Mononuclear cell (primary cell): ENCODE data around the gene BPIFB4. TPM values are rescaled to one million over a fixed set of nuclear protein-coding genes. Genes with fewer than 3 reads are reported as not detected.

Experiments
- H3K27me3 ChIP-seq: 2 replicates; pipeline ENCODE4 v1.6.0; 2011; ENCODE audit warnings: low read length, control low read depth; ENCODE audit not compliant: insufficient read depth
- H3K4me1 ChIP-seq: 2 replicates; pipeline ENCODE4 v1.5.1; 2011; ENCODE audit warnings: mild to moderate bottlenecking, low read length, control low read depth; ENCODE audit not compliant: insufficient read depth
- H3K4me3 ChIP-seq: 2 replicates; pipeline ENCODE4 v1.5.1; 2011; ENCODE audit warnings: mild to moderate bottlenecking, low read length, moderate library complexity
- H3K9me3 ChIP-seq: 2 replicates; pipeline ENCODE4 v1.5.1; 2011; ENCODE audit warnings: low read depth, mild to moderate bottlenecking, control low read depth, low read length
- total RNA-seq: library from RNA; depleted of rRNA; stranded (reverse); fragments of >200 nt; gene quantifications from one replicate; pipeline ENCODE4 v1.2.3, GENCODE V29; 2012

BPIFB4 gene
- total RNA-seq, 1 donor, result not detected

- H3K9me3 ChIP-seq, result no peaks in the 10 kb centered on the region
- no peaks in the 10 kb centered on the region for H3K27me3 ChIP-seq
- peaks cover 7% of the 10 kb centered on the region for H3K4me1 ChIP-seq
- H3K4me3 ChIP-seq, result no peak overlapping the region
These were observed 9.8 kb upstream of the BPIFB4 start for GRCh38 chr20:33069673-33070072.

- Histone ChIP-seq H3K4me3 (no peak overlapping the region), H3K4me1 (peaks cover 7% of the 10 kb centered on the region), H3K27me3 (no peaks in the 10 kb centered on the region), H3K9me3 (no peaks in the 10 kb centered on the region)
These were observed 9.1 kb upstream of the BPIFB4 start for GRCh38 chr20:33070111-33071053.

GRCh38 chr20:33071198-33071597, 8.2 kb upstream of the BPIFB4 start:
- H3K4me1 ChIP-seq, result peaks cover 7% of the 10 kb centered on the region
- no peaks in the 10 kb centered on the region for H3K9me3 ChIP-seq
- no peaks in the 10 kb centered on the region for H3K27me3 ChIP-seq

GRCh38 chr20:33072362-33072761, 7.1 kb upstream of the BPIFB4 start:
- Histone ChIP-seq H3K4me1 (peaks cover 7% of the 10 kb centered on the region), H3K9me3 (no peaks in the 10 kb centered on the region), H3K27me3 (no peaks in the 10 kb centered on the region), H3K4me3 (no peak overlapping the region)

More at GRCh38 chr20:33071198-33071597, 8.2 kb upstream of the BPIFB4 start:
- H3K4me3 ChIP-seq, result no peak overlapping the region

GRCh38 chr20:33072813-33073212, 6.6 kb upstream of the BPIFB4 start:
- H3K4me3 ChIP-seq, result no peak overlapping the region
- no peaks in the 10 kb centered on the region for H3K27me3 ChIP-seq
- H3K9me3 ChIP-seq, result no peaks in the 10 kb centered on the region
- peaks cover 5% of the 10 kb centered on the region for H3K4me1 ChIP-seq

GRCh38 chr20:33074675-33075074, 4.8 kb upstream of the BPIFB4 start:
- no peak overlapping the region for H3K4me3 ChIP-seq
- H3K4me1 ChIP-seq, result no peaks in the 10 kb centered on the region
- H3K27me3 ChIP-seq, result no peaks in the 10 kb centered on the region
- H3K9me3 ChIP-seq, result no peaks in the 10 kb centered on the region

GRCh38 chr20:33075281-33075680, 4.2 kb upstream of the BPIFB4 start:
- Histone ChIP-seq H3K9me3 (no peaks in the 10 kb centered on the region), H3K27me3 (no peaks in the 10 kb centered on the region), H3K4me1 (no peaks in the 10 kb centered on the region), H3K4me3 (no peak overlapping the region)

- H3K9me3 ChIP-seq, result no peaks in the 10 kb centered on the region
These were observed 2.6 kb upstream of the BPIFB4 start for GRCh38 chr20:33076662-33077372.

GRCh38 chr20:33081411-33082154, 2.1 kb downstream of the BPIFB4 start:
- Histone ChIP-seq H3K27me3 (no peaks in the 10 kb centered on the region), H3K4me1 (no peaks in the 10 kb centered on the region), H3K4me3 (no peak overlapping the region), H3K9me3 (no peaks in the 10 kb centered on the region)

More at GRCh38 chr20:33076662-33077372, 2.6 kb upstream of the BPIFB4 start:
- no peaks in the 10 kb centered on the region for H3K27me3 ChIP-seq
- H3K4me3 ChIP-seq, result no peak overlapping the region
- H3K4me1 ChIP-seq, result no peaks in the 10 kb centered on the region

GRCh38 chr20:33082546-33082945, 3.1 kb downstream of the BPIFB4 start:
- H3K9me3 ChIP-seq, result no peaks in the 10 kb centered on the region
- no peaks in the 10 kb centered on the region for H3K27me3 ChIP-seq
- no peak overlapping the region for H3K4me3 ChIP-seq
- no peaks in the 10 kb centered on the region for H3K4me1 ChIP-seq

- Histone ChIP-seq H3K4me3 (no peak overlapping the region), H3K9me3 (no peaks in the 10 kb centered on the region), H3K4me1 (no peaks in the 10 kb centered on the region), H3K27me3 (no peaks in the 10 kb centered on the region)
These were observed 4.3 kb downstream of the BPIFB4 start for GRCh38 chr20:33083544-33084340.

GRCh38 chr20:33084722-33085121, 5.3 kb downstream of the BPIFB4 start:
- H3K9me3 ChIP-seq, result no peaks in the 10 kb centered on the region
- H3K4me3 ChIP-seq, result no peak overlapping the region

GRCh38 chr20:33086052-33086722, 6.7 kb downstream of the BPIFB4 start:
- H3K4me1 ChIP-seq, result no peaks in the 10 kb centered on the region
- H3K27me3 ChIP-seq, result no peaks in the 10 kb centered on the region
- H3K4me3 ChIP-seq, result no peak overlapping the region

More at GRCh38 chr20:33084722-33085121, 5.3 kb downstream of the BPIFB4 start:
- Histone ChIP-seq H3K27me3 (no peaks in the 10 kb centered on the region), H3K4me1 (no peaks in the 10 kb centered on the region)

GRCh38 chr20:33091147-33091546, 11.7 kb downstream of the BPIFB4 start:
- Histone ChIP-seq H3K27me3 (no peaks in the 10 kb centered on the region), H3K4me3 (no peak overlapping the region)

More at GRCh38 chr20:33086052-33086722, 6.7 kb downstream of the BPIFB4 start:
- H3K9me3 ChIP-seq, result no peaks in the 10 kb centered on the region

More at GRCh38 chr20:33091147-33091546, 11.7 kb downstream of the BPIFB4 start:
- Histone ChIP-seq H3K4me1 (no peaks in the 10 kb centered on the region), H3K9me3 (no peaks in the 10 kb centered on the region)
